ENCODE measurements around the gene STARD9.
A peak's percentile ranks its signal among the peaks of the same experiment; 100 is the strongest.
"Not testable (repeated sequence)": the region's sequence is repeated elsewhere in the genome, so short reads cannot be mapped to it uniquely, and the experiment has no call there.

The STARD9 gene

GRCh38 chr15:42549032-42549491 is 26.3 kb upstream of the STARD9 start:
- H3K9me2 ChIP-seq (replicated peaks; ENCODE audit: low read depth, low read length) = no peaks in the 10 kb centered on the region
- H3F3A ChIP-seq (ENCODE audit: low read depth) = no peaks in the 10 kb centered on the region
- peaks cover 66% of the 10 kb centered on the region for H3K4me1 ChIP-seq (ENCODE audit: insufficient read depth, low read length, poor library complexity, severe bottlenecking)
- no peaks in the 10 kb centered on the region for H3K36me3 ChIP-seq (ENCODE audit: insufficient read depth, low read length)
- no peaks in the 10 kb centered on the region for H3K9me3 ChIP-seq (ENCODE audit: insufficient read depth, low read depth, low read length)
- peak overlapping the region; percentile 87 for H3K9ac ChIP-seq (ENCODE audit: low read depth, low read length, poor library complexity, severe bottlenecking)
- H2AFZ ChIP-seq (ENCODE audit: low read length) = peak overlapping the region; percentile 91
- peaks cover 92% of the 10 kb centered on the region for H3K79me2 ChIP-seq (ENCODE audit: insufficient read depth, low read length)
- peak overlapping the region; percentile 90 for H3K4me3 ChIP-seq (ENCODE audit: low read length, poor library complexity, severe bottlenecking)
- H3K4me2 ChIP-seq (ENCODE audit: low read depth, low read length, poor library complexity, severe bottlenecking) = peak overlapping the region; percentile 96
- H4K20me1 ChIP-seq (ENCODE audit: insufficient read depth, low read length, poor library complexity, severe bottlenecking) = peaks cover 18% of the 10 kb centered on the region
- no peaks in the 10 kb centered on the region for H3K27me3 ChIP-seq (ENCODE audit: insufficient read depth, low read length, poor library complexity, severe bottlenecking)
- no peak for TF ChIP-seq EZH2phosphoT487 (IDR thresholded peaks at IDR 0.05; ENCODE audit: borderline replicate concordance)
- TF ChIP-seq CTCF (conservative IDR thresholded peaks at IDR 0.05; ENCODE audit: low read length) = no peak

- Histone ChIP-seq H3K27me3 (ENCODE audit: insufficient read depth, low read length, poor library complexity, severe bottlenecking) (no peaks in the 10 kb centered on the region), H3F3A (ENCODE audit: low read depth) (no peaks in the 10 kb centered on the region), H3K9me2 (replicated peaks; ENCODE audit: low read depth, low read length) (no peaks in the 10 kb centered on the region), H3K79me2 (ENCODE audit: insufficient read depth, low read length) (peaks cover 99% of the 10 kb centered on the region), H3K4me2 (ENCODE audit: low read depth, low read length, poor library complexity, severe bottlenecking) (peak overlapping the region; percentile 96), H3K36me3 (ENCODE audit: insufficient read depth, low read length) (no peaks in the 10 kb centered on the region), H3K4me1 (ENCODE audit: insufficient read depth, low read length, poor library complexity, severe bottlenecking) (peaks cover 60% of the 10 kb centered on the region), H3K9ac (ENCODE audit: low read depth, low read length, poor library complexity, severe bottlenecking) (peak overlapping the region; percentile 87), H4K20me1 (ENCODE audit: insufficient read depth, low read length, poor library complexity, severe bottlenecking) (peaks cover 18% of the 10 kb centered on the region), H3K9me3 (ENCODE audit: insufficient read depth, low read depth, low read length) (no peaks in the 10 kb centered on the region), H2AFZ (ENCODE audit: low read length) (no peak overlapping the region), H3K4me3 (ENCODE audit: low read length, poor library complexity, severe bottlenecking) (peak overlapping the region; percentile 90)
- no peak for TF ChIP-seq EZH2phosphoT487 (IDR thresholded peaks at IDR 0.05; ENCODE audit: borderline replicate concordance)
Measured at GRCh38 chr15:42549741-42550392, 25.5 kb upstream of the STARD9 start.

GRCh38 chr15:42553554-42553953 is 21.9 kb upstream of the STARD9 start:
- Histone ChIP-seq H3K9me3 (ENCODE audit: insufficient read depth, low read depth, low read length) (no peaks in the 10 kb centered on the region), H3K79me2 (ENCODE audit: insufficient read depth, low read length) (peaks cover 86% of the 10 kb centered on the region), H4K20me1 (ENCODE audit: insufficient read depth, low read length, poor library complexity, severe bottlenecking) (peaks cover 15% of the 10 kb centered on the region), H3K4me1 (ENCODE audit: insufficient read depth, low read length, poor library complexity, severe bottlenecking) (peaks cover 34% of the 10 kb centered on the region), H3K4me3 (ENCODE audit: low read length, poor library complexity, severe bottlenecking) (peak overlapping the region; percentile 26), H3K9me2 (replicated peaks; ENCODE audit: low read depth, low read length) (no peaks in the 10 kb centered on the region), H2AFZ (ENCODE audit: low read length) (no peak overlapping the region), H3F3A (ENCODE audit: low read depth) (peaks cover 2% of the 10 kb centered on the region; the same call in 1 of the 2 replicates), H3K27me3 (ENCODE audit: insufficient read depth, low read length, poor library complexity, severe bottlenecking) (no peaks in the 10 kb centered on the region), H3K4me2 (ENCODE audit: low read depth, low read length, poor library complexity, severe bottlenecking) (peak overlapping the region; percentile 96), H3K9ac (ENCODE audit: low read depth, low read length, poor library complexity, severe bottlenecking) (peak overlapping the region; percentile 28), H3K36me3 (ENCODE audit: insufficient read depth, low read length) (peaks cover under 1% of the 10 kb centered on the region; the same call in 1 of the 2 replicates)
- TF ChIP-seq CTCF (conservative IDR thresholded peaks at IDR 0.05; ENCODE audit: low read length) = no peak
- no peak for TF ChIP-seq EZH2phosphoT487 (IDR thresholded peaks at IDR 0.05; ENCODE audit: borderline replicate concordance)

- not testable (repeated sequence) for H4K20me1 ChIP-seq (ENCODE audit: insufficient read depth, low read length, poor library complexity, severe bottlenecking); H2AFZ ChIP-seq (ENCODE audit: low read length); H3K4me3 ChIP-seq (ENCODE audit: low read length, poor library complexity, severe bottlenecking); H3K9ac ChIP-seq (ENCODE audit: low read depth, low read length, poor library complexity, severe bottlenecking); H3K9me2 ChIP-seq (replicated peaks; ENCODE audit: low read depth, low read length); H3K4me2 ChIP-seq (ENCODE audit: low read depth, low read length, poor library complexity, severe bottlenecking); H3F3A ChIP-seq (ENCODE audit: low read depth); H3K9me3 ChIP-seq (ENCODE audit: insufficient read depth, low read depth, low read length); H3K27me3 ChIP-seq (ENCODE audit: insufficient read depth, low read length, poor library complexity, severe bottlenecking)
- Histone ChIP-seq H3K79me2 (ENCODE audit: insufficient read depth, low read length) (peaks cover 60% of the 10 kb centered on the region), H3K4me1 (ENCODE audit: insufficient read depth, low read length, poor library complexity, severe bottlenecking) (peaks cover 18% of the 10 kb centered on the region), H3K36me3 (ENCODE audit: insufficient read depth, low read length) (peaks cover 32% of the 10 kb centered on the region; the same call in 1 of the 2 replicates)
Measured at GRCh38 chr15:42556550-42557207, 18.7 kb upstream of the STARD9 start.
